HG03135 (cell line): ENCODE results near the gene C3orf18.

Experiments
- ATAC-seq: cut with Tn5 transposase; IDR thresholded peaks from one replicate; pipeline ENCODE4 v1.9.1; 2021; ENCODE audit warnings: mild to moderate bottlenecking, moderate library complexity; ENCODE audit not compliant: unreplicated experiment

C3orf18 gene

DNA sequence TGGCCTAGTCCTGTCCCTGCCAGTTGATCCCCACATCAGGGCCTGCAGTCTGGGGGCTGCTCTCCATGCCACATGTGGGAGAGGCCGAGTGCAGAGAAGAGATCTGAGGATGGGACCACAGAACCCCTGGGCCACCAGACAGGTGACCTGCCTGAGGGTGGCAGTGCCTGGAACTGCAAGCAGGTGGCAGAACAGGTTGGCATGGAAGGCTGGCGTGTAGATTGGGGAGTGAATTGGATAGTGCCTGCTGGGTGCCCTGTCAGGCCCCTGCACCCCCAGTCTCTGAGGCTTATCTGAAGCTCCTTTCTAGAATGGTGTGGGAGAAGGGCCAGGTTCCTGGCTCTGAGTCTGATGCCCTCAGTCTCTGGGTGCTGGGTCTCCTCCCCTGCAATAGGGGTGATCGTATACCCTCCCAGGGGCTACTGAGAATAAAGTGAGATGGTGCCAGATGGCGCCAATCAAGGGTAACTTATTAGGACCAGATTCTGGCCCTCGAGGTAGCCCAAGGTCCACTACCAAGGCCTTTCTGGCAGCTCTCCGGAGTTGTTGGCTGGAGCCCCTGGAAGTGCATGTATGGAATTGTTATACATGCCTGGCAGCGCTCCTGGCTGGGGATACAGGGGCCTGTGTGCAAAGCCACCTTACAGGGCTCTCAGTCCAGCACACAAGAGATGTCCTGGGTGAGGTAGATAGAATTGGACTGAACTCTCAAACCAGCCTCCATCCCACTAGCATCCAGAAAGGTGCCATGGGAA lies 15.7 kb downstream of the C3orf18 start:
- no peak for ATAC-seq

- ATAC-seq, result no peak
Measured at GRCh38 chr3:50551054-50551659, 16.4 kb downstream of the C3orf18 start.

DNA sequence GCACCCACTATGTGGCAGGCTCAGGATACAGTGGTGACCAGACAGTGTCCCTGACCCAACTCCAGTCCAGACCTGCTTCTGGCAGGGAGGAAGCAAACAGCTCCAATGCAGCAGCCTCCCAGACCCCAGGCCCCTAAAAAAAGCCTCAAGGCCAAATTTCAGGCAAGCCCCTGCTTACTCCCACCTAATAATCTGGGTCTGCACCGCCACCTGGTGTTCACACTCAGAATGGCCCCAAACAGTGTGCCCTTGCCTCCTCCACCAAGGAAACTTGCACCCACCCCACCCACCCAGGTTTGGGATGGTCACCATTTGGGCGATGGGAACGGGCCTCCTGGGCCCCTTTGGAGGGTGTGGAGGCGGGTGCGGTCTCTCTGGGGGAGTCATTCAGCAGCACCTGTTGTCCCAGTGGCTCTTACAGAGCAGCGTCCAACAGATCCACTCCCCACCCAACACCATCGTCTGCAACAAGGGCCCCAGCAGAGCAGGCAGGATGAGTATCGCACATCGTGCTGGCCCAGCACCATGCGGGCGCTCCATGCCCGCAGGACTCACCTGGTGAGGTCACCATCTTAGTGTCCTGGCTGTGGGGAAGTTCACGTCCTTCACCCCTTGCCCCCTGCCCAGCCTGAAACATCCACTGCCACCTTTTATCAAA lies 17.3 kb downstream of the C3orf18 start:
- ATAC-seq, result no peak

DNA sequence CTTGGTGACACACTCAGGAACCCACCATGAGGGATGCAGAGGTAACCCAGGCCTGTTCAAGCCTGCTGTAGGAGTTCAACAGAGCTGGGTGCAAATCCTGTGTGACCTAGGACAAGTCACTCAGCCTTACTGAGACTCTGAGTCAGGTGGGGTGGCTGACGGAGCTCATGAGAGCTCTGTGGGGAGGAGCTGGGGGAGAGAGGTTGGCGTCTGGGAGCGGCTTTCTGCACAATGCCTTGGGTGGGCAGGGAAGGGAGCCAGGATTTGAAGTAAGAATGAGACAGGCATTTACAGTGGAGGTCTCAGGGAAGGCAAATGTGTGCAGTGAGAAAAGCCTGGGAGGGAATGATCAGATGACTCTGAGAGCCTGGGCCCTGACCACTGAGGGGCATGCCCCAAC lies 18.3 kb downstream of the C3orf18 start:
- ATAC-seq, result no peak

GRCh38 chr3:50545781-50546180 lies 21.8 kb downstream of the C3orf18 start:
- no peak for ATAC-seq

DNA sequence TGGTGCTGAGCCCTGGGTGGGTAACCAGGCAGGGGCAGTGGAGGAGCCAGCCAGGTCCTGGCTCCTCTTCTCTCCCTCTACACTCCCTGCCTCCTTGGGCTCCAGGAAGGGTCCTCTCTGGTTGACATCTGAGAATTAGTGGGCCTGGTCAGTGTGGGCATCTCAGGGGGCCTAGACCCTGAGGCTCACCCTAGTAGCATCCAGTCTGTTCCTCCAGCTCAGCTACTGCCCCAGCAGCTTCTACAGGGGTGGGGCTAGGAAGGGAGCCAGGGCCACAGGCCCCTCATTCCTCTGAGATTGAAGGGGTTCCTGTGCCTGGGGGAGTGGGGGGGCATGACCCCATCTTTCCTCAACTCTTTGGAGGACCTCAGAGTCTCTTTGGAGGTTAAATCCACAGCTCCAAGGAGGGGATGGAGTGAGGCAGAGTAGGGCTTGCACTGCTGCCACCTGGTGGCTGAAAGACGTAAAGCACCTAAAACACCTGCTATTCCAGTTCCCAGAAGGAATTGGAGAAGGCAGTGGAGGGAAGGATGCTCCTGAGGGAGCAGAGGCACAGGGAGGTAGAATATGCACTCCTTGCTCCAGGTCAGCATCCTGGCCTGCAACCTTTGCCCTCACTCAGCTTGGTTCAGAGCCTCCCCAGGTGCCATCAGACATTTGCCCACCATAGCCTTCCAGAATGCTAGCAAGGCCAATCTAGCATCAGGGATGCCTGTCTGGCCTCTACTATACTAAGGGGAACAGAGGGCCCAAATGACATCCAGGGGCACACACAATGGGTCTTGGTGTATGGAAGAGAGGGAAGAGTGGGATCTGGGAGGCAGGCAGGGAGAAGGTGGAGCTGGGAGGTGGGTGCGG lies 25.1 kb downstream of the C3orf18 start:
- ATAC-seq, result no peak

GRCh38 chr3:50539356-50540286 lies 27.9 kb downstream of the C3orf18 start:
- no peak for ATAC-seq

- ATAC-seq, result no peak
Measured at GRCh38 chr3:50537421-50538129, 30.0 kb downstream of the C3orf18 start.

GRCh38 chr3:50536471-50537180 lies 30.9 kb downstream of the C3orf18 start:
- ATAC-seq, result no peak

DNA sequence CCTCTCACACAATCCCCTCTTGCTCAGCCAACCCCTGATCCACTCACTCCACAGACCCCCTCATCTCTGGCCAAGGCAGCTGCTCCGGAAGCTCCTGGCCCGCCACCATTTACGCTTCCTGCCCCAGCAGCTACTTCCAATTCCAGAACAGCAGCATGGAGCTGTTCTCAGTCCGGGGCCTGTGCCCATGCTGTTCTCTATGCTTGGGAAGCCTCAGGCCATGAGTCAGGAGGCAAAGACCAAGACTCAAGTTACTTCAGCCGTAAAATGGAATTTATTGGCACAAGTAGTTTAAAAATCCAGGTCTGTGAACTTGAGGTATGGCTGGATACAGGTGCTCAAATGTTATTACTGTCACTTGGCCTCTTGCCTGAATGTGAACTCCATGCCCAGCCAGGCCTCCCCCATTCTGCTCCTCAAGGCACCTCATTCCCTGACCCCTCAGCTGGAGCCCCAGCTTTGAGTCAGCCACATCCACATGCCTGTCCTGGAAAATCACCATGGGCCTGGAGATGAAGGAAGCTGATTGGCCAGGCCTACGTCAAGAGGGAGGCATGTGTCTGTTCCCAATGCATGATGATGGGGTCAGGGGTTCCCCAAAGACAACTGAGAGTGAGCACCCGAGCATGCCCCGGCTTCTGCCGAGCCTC lies 32.7 kb downstream of the C3orf18 start:
- ATAC-seq, result no peak

GRCh38 chr3:50533807-50534461 lies 33.6 kb downstream of the C3orf18 start:
- ATAC-seq, result no peak

GRCh38 chr3:50533316-50533715 lies 34.2 kb downstream of the C3orf18 start:
- ATAC-seq, result no peak

- no peak for ATAC-seq
Measured at GRCh38 chr3:50532062-50532705, 35.4 kb downstream of the C3orf18 start.

GRCh38 chr3:50531201-50531600 lies 36.3 kb downstream of the C3orf18 start:
- no peak for ATAC-seq

DNA sequence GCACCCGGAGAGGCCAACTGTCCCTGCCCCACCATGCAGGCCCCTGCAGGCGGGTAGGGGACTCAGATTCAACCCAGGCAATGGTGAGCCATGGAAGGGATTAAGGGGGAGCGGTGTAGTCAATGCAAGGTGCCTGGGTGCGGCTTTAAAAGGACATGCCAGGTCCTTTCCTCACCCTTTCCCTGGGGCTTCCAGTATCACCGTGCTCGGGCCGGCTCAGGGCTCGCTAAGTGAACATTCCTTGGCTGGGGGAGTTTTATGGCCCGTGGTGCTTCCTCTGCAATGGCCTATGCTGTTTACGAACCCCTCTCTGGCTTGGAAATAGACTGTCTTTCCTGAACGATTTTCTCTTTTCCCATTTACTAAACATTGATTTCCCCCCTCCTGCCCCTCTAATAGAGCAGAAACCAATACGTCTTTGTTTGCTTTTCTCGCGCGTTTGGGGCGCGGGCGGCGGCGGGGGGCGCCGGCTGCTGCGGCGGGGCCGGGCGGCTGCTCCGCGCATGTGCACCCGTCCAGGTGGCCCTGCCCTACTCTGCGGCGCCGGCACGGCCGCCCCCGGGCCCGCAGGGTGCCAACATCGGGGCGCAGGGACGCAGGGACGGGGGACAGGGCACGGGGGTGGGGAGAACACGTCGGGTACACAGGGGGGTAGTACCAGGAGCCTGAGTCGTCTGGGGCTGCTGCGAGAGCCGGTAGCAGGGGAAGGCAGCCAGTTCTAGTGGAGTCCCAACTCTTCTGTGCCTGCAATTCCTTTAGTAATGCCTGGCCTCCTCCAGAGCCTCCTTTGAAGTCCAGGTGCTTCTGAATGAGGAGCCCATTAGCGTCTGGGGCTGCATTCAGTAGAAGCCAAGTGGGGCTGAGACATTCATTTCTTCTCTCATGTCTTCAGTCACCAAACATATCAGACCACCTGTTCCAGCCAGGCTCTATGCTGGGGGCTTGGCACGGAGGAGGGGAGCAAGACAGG lies 37.3 kb downstream of the C3orf18 start:
- no peak for ATAC-seq

DNA sequence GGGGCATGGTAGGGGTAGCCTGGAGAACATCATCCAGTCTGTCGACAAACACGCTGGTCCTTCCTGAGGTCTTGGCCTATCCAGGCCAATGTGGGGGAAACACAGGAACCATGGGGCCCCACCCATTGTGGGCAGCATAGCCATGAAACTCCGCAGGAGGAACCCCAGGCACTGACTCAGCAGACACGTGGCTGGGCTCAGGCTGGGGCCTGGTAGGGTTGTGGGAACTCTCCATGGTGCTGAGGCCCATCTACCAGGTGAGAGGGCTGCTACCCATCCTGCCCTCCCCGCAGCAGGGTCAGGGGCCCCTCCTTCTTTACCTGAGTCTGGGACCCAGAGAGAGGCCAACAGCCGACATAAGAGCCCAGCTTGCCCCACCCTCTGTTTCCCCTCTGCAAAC lies 41.6 kb downstream of the C3orf18 start:
- no peak for ATAC-seq
